H1 (cell line): ENCODE results near the gene AP1S1. TPM values are rescaled to one million over a fixed set of nuclear protein-coding genes. Genes with fewer than 3 reads are reported as not detected.
"Not testable (repeated sequence)": the region's sequence is repeated elsewhere in the genome, so short reads cannot be mapped to it uniquely, and the experiment has no call there.

Source experiments
- CTCF ChIA-PET: fragments of 300-600 bp; sonication (Branson Sonifier 250); formaldehyde crosslinking; loops from one replicate; lab custom pipeline; 2021; ENCODE audit not compliant: partially characterized antibody; lab: Charles Lee
- POLR2A ChIA-PET: fragments of 300-600 bp; sonication (Branson Sonifier 250); formaldehyde crosslinking; loops from one replicate; lab custom pipeline; 2021; ENCODE audit warnings: inconsistent platforms; ENCODE audit not compliant: partially characterized antibody; lab: Charles Lee
- DNase-seq, 2 experiments: peaks; one replicate each; pipeline versions ENCODE4 v3.0.0 to v3.0.0-alpha.2; 2010 to 2022; ENCODE audit warnings: low spot score in 2 of 2, low read depth in 1 of 2, mixed read lengths in 1 of 2
- FAIRE-seq: peaks from 2 replicates; lab custom pipeline; 2011; peaks lifted over from hg19 to GRCh38; lab: Jason Lieb, UNC
- H2AFZ ChIP-seq: 2 replicates; pipeline ENCODE4 v1.8.1; 2012; ENCODE audit warnings: low read length, inconsistent platforms
- H2AK5ac ChIP-seq: 2 replicates; pipeline ENCODE4 v1.6.1; 2013; ENCODE audit warnings: low read depth, low read length
- H2BK120ac ChIP-seq: replicated peaks from 2 replicates; pipeline ENCODE3; 2013; ENCODE audit warnings: low read depth, low read length, inconsistent platforms
- H2BK12ac ChIP-seq: 2 replicates; pipeline ENCODE4 v1.6.1; 2013; ENCODE audit warnings: low read depth, low read length
- H2BK15ac ChIP-seq: 2 replicates; pipeline ENCODE4 v1.6.1; 2013; ENCODE audit warnings: low read length
- H2BK20ac ChIP-seq: 2 replicates; pipeline ENCODE4 v1.6.1; 2013; ENCODE audit warnings: low read length
- H2BK5ac ChIP-seq: 2 replicates; pipeline ENCODE4 v1.6.1; 2013; ENCODE audit warnings: low read depth, low read length
- H3K14ac ChIP-seq: 2 replicates; pipeline ENCODE4 v1.6.1; 2013; ENCODE audit warnings: inconsistent platforms; ENCODE audit not compliant: insufficient read length
- H3K18ac ChIP-seq: 2 replicates; pipeline ENCODE4 v1.6.1; 2013; ENCODE audit warnings: low read length; ENCODE audit errors: extremely low read depth
- H3K23ac ChIP-seq: 2 replicates; pipeline ENCODE4 v1.6.1; 2013; ENCODE audit warnings: inconsistent platforms; ENCODE audit not compliant: insufficient read length
- H3K23me2 ChIP-seq: 2 replicates; pipeline ENCODE4 v1.6.1; 2013; ENCODE audit warnings: low read depth, low read length
- H3K27ac ChIP-seq: 2 replicates; pipeline ENCODE4 v1.6.1; 2011; ENCODE audit warnings: low read depth, low read length, inconsistent platforms
- H3K27me3 ChIP-seq, 4 experiments: replicated peaks in 1 of 4; 1 replicate in 1 of 4; 2 replicates in 3 of 4; pipeline versions ENCODE4 v1.6.1 to v1.8.1; 2011 to 2013; ENCODE audit warnings: low read length in 3 of 4, mild to moderate bottlenecking in 3 of 4, inconsistent platforms in 2 of 4, mixed read lengths in 2 of 4, moderate library complexity in 1 of 4; ENCODE audit not compliant: control insufficient read depth in 3 of 4, insufficient read depth in 3 of 4; ENCODE audit errors: extremely low read depth in 1 of 4
- H3K36me3 ChIP-seq, 4 experiments: 2 replicates each; pipeline versions ENCODE4 v1.6.1 to v1.8.1; 2011 to 2013; ENCODE audit warnings: mild to moderate bottlenecking in 4 of 4, low read length in 3 of 4, moderate library complexity in 2 of 4, control low read depth in 1 of 4, inconsistent platforms in 1 of 4; ENCODE audit not compliant: insufficient read depth in 4 of 4, control insufficient read depth in 2 of 4
- H3K4ac ChIP-seq: replicated peaks from 2 replicates; pipeline ENCODE3; 2013; ENCODE audit warnings: low read length, low read depth, mixed read lengths, inconsistent platforms; ENCODE audit not compliant: insufficient read length
- H3K4me1 ChIP-seq, 4 experiments: replicated peaks in 1 of 4; 1 replicate in 1 of 4; 2 replicates in 3 of 4; pipeline versions ENCODE4 v1.6.1 to v1.8.1; 2011 to 2013; ENCODE audit warnings: low read length in 3 of 4, inconsistent platforms in 2 of 4, mixed read lengths in 1 of 4; ENCODE audit not compliant: insufficient read depth in 4 of 4, control insufficient read depth in 3 of 4
- H3K4me2 ChIP-seq, 2 experiments: 2 replicates each; pipeline versions ENCODE4 v1.6.1 to v1.8.1; 2011 to 2013; ENCODE audit warnings: low read depth in 2 of 2, low read length in 2 of 2, control low read depth in 1 of 2, inconsistent platforms in 1 of 2, mild to moderate bottlenecking in 1 of 2; ENCODE audit not compliant: insufficient read depth in 1 of 2
- H3K4me3 ChIP-seq, 4 experiments: fragments of 200-600, 300-600 bp in 1 of 4; sonication (generic), shearing (Covaris generic), sonication (Bioruptor Twin) in 1 of 4; 2 replicates each; pipeline versions ENCODE4 v1.5.1 to v1.8.1; 2011 to 2016; ENCODE audit warnings: low read length in 4 of 4, low read depth in 3 of 4, control low read depth in 2 of 4, inconsistent platforms in 2 of 4, mild to moderate bottlenecking in 2 of 4, mixed read lengths in 1 of 4, moderate library complexity in 1 of 4; ENCODE audit not compliant: insufficient read depth in 2 of 4; ENCODE audit errors: extremely low read depth in 1 of 4
- H3K56ac ChIP-seq: replicated peaks from 2 replicates; pipeline ENCODE3; 2013; ENCODE audit warnings: low read depth, mild to moderate bottlenecking, mixed read lengths, low read length, inconsistent platforms; ENCODE audit not compliant: insufficient read length
- H3K79me1 ChIP-seq: 2 replicates; pipeline ENCODE4 v1.6.1; 2013; ENCODE audit warnings: low read depth, low read length, control low read depth
- H3K79me2 ChIP-seq, 2 experiments: 2 replicates each; pipeline versions ENCODE4 v1.6.1 to v1.8.1; 2012 to 2013; ENCODE audit warnings: low read length in 2 of 2, mild to moderate bottlenecking in 2 of 2, inconsistent platforms in 1 of 2; ENCODE audit not compliant: insufficient read depth in 2 of 2, control insufficient read depth in 1 of 2
- H3K9ac ChIP-seq, 4 experiments: replicated peaks in 1 of 4; 1 replicate in 1 of 4; 2 replicates in 3 of 4; pipeline versions ENCODE4 v1.6.1 to v1.8.1; 2011 to 2013; ENCODE audit warnings: low read depth in 3 of 4, low read length in 3 of 4, control low read depth in 2 of 4, mild to moderate bottlenecking in 2 of 4, moderate library complexity in 2 of 4, inconsistent platforms in 1 of 4; ENCODE audit errors: extremely low read depth in 1 of 4
- H3K9me3 ChIP-seq, 2 experiments: 2 replicates each; pipeline versions ENCODE4 v1.6.1 to v1.8.1; 2012 to 2013; ENCODE audit warnings: mild to moderate bottlenecking in 2 of 2, moderate library complexity in 2 of 2, control low read depth in 1 of 2, inconsistent platforms in 1 of 2, low read depth in 1 of 2, low read length in 1 of 2, mixed read lengths in 1 of 2; ENCODE audit not compliant: insufficient read depth in 2 of 2
- H4K20me1 ChIP-seq, 2 experiments: replicated peaks in 1 of 2; 2 replicates each; pipeline versions ENCODE3 to v1.8.1; 2011 to 2013; ENCODE audit warnings: inconsistent platforms in 2 of 2, low read length in 2 of 2, mild to moderate bottlenecking in 1 of 2; ENCODE audit not compliant: insufficient read depth in 2 of 2, control insufficient read depth in 1 of 2
- H4K5ac ChIP-seq: 2 replicates; pipeline ENCODE4 v1.6.1; 2013; ENCODE audit warnings: low read length, low read depth, mixed read lengths, inconsistent platforms; ENCODE audit not compliant: insufficient read length
- H4K8ac ChIP-seq: 2 replicates; pipeline ENCODE4 v1.8.0; 2013; ENCODE audit warnings: mild to moderate bottlenecking, moderate library complexity, low read length, inconsistent platforms; ENCODE audit not compliant: insufficient read depth; ENCODE audit errors: extremely low read depth
- H4K91ac ChIP-seq: replicated peaks from 2 replicates; pipeline ENCODE3; 2013; ENCODE audit warnings: low read length, mixed read lengths, inconsistent platforms; ENCODE audit not compliant: insufficient read length
- WGBS, 2 experiments: shearing (Covaris generic) in 1 of 2; methylation state at CpG; one replicate each; pipeline versions ENCODE4 v1.1.6 to v1.1.7; 2013 to 2015; ENCODE audit warnings: low lambda C conversion rate in 2 of 2, mixed read lengths in 2 of 2, inconsistent platforms in 1 of 2, low coverage in 1 of 2, missing lambda C conversion rate in 1 of 2; ENCODE audit not compliant: insufficient replicate concordance in 2 of 2, insufficient coverage in 1 of 2, insufficient read length in 1 of 2; ENCODE audit errors: extremely low coverage in 1 of 2, missing lambda C conversion rate in 1 of 2; 5-methylcytosine and 5-hydroxymethylcytosine counted together
- polyA plus RNA-seq, 7 experiments: library from polyadenylated mRNA; depleted of rRNA in 3 of 7; stranded (reverse) in 5 of 7; unstranded in 2 of 7; fragments of >200 nt in 5 of 7; fragments of 200-250 nt in 2 of 7; gene quantifications; 1 replicate in 5 of 7; 2 replicates in 1 of 7; 4 replicates in 1 of 7; pipeline versions ENCODE4 v1.2.1 to v1.2.3, GENCODE V29; 2011 to 2013; ENCODE audit warnings: missing spikeins in 2 of 7, mixed read lengths in 2 of 7
- total RNA-seq: library from RNA; stranded (reverse); fragmentation: NEBNext Ultra II Directional; extraction: Animal tissue kit (Norgen Biotek cat#: 25700); gene quantifications from 2 replicates; pipeline ENCODE4 v1.2.1, GENCODE V29; 2021

AP1S1 gene
- total and polyA plus RNA-seq, 2 of the 8 experiments (the other 6 are each of a cell fraction or from before 2014, with no cell fraction given): 56.1 to 59.3 TPM

GRCh38 chr7:101105248-101105647 is 49.0 kb upstream of the AP1S1 start:
- WGBS, 2 experiments: 86% methylated on average over 5 of the region's 5 CpGs; no CpG with 5 or more reads in 1 of the 2 experiments
- not testable (repeated sequence) for H3K27ac ChIP-seq, H3K4me2 ChIP-seq, H3K23me2 ChIP-seq, H4K5ac ChIP-seq, H3K14ac ChIP-seq, H2BK20ac ChIP-seq, H3K56ac ChIP-seq, H3K18ac ChIP-seq, H4K20me1 ChIP-seq, H3K79me2 ChIP-seq, H4K91ac ChIP-seq, H4K8ac ChIP-seq, H3K23ac ChIP-seq, H3K36me3 ChIP-seq, H2BK5ac ChIP-seq, DNase-seq, FAIRE-seq, H3K79me1 ChIP-seq, H3K27me3 ChIP-seq, H3K4me3 ChIP-seq, H2BK15ac ChIP-seq, H2BK120ac ChIP-seq, H3K9ac ChIP-seq, H2AFZ ChIP-seq, H3K4ac ChIP-seq, H3K9me3 ChIP-seq
- H3K4me1 ChIP-seq: peaks cover 0 to 10% (median 7%) of the 10 kb centered on the region in 4 experiments; a peak in 6 of 7 replicates
- 0 out of 2 replicates have a peak overlapping the region, but pooled peaks have one; percentile 86 for H2AK5ac ChIP-seq
- CTCF ChIA-PET: interaction anchor here (0.6 to 2.4 kb wide), 5 partner anchors 9 to 211 kb away, joined by 3 to 11 read pairs (median 3); no protein-coding TSS in a partner anchor
- 0 out of 2 replicates have a peak overlapping the region, but pooled peaks have one; percentile 33 for H2BK12ac ChIP-seq
- POLR2A ChIA-PET: interaction anchor here (1.1 to 1.6 kb wide), 2 partner anchors 10 to 22 kb away, joined by 3 to 5 read pairs; partner anchors contain the start of gene SERPINE1
